ENCODE measurements around the gene BRD3OS. TPM values are rescaled to one million over a fixed set of nuclear protein-coding genes. Genes with fewer than 3 reads are reported as not detected.
"Not testable (repeated sequence)": the region's sequence is repeated elsewhere in the genome, so short reads cannot be mapped to it uniquely, and the experiment has no call there.

Gene BRD3OS
- total and polyA plus RNA-seq, 2 donors (not counting 1 experiment from before 2014, with no cell fraction given), result 12.4 to 19.4 TPM

- TF ChIP-seq CTCF (conservative IDR thresholded peaks at IDR 0.05 in 1 of 2, IDR thresholded peaks at IDR 0.05 in 1 of 2; ENCODE audit: low read depth in 1 of 2, low read length in 2 of 2), result no peak
- TF ChIP-seq EZH2 (IDR thresholded peaks at IDR 0.05; ENCODE audit: low read length, missing control alignments), result no peak
- no peak overlapping the region for H3K4me3 ChIP-seq (replicated peaks in 1 of 4; ENCODE audit: control extremely low read depth in 1 of 4, insufficient read depth in 1 of 4, low read depth in 3 of 4, low read length in 4 of 4)
- peaks cover 22% of the 10 kb centered on the region for H3K79me2 ChIP-seq (ENCODE audit: control insufficient read depth, insufficient read depth, low read length)
- H2AFZ ChIP-seq (ENCODE audit: low read length), result no peak overlapping the region
- H3K9me3 ChIP-seq (ENCODE audit: control insufficient read depth, insufficient read depth, low read depth, low read length), result no peaks in the 10 kb centered on the region
- peaks cover 15% of the 10 kb centered on the region for H3K27me3 ChIP-seq (ENCODE audit: control insufficient read depth, insufficient read depth, low read length)
- H3K27ac ChIP-seq (ENCODE audit: insufficient read depth, low read length), result no peak overlapping the region
- H3K4me1 ChIP-seq (ENCODE audit: control insufficient read depth, extremely low read depth, insufficient read depth, low read length), result peaks cover 2% of the 10 kb centered on the region
- no peak overlapping the region for H3K4me2 ChIP-seq (ENCODE audit: extremely low read depth, insufficient read depth, low read length)
- DNase-seq (ENCODE audit: low read depth in 2 of 2), result no peak
- H4K20me1 ChIP-seq (ENCODE audit: control insufficient read depth, extremely low read depth, insufficient read depth, low read length), result no peaks in the 10 kb centered on the region
- H3K36me3 ChIP-seq (ENCODE audit: control insufficient read depth, insufficient read depth, low read length), result no peaks in the 10 kb centered on the region
- no peak overlapping the region for H3K9ac ChIP-seq (ENCODE audit: insufficient read depth, low read length)
Measured at GRCh38 chr9:134069480-134070399, 44.5 kb downstream of the BRD3OS start.

- Histone ChIP-seq H3K27ac (ENCODE audit: insufficient read depth, low read length) (no peak overlapping the region), H4K20me1 (ENCODE audit: control insufficient read depth, extremely low read depth, insufficient read depth, low read length) (no peaks in the 10 kb centered on the region), H3K79me2 (ENCODE audit: control insufficient read depth, insufficient read depth, low read length) (peaks cover 10% of the 10 kb centered on the region), H3K9me3 (ENCODE audit: control insufficient read depth, insufficient read depth, low read depth, low read length) (no peaks in the 10 kb centered on the region), H3K36me3 (ENCODE audit: control insufficient read depth, insufficient read depth, low read length) (no peaks in the 10 kb centered on the region), H3K4me1 (ENCODE audit: control insufficient read depth, extremely low read depth, insufficient read depth, low read length) (no peaks in the 10 kb centered on the region), H3K4me3 (replicated peaks in 1 of 4; ENCODE audit: control extremely low read depth in 1 of 4, insufficient read depth in 1 of 4, low read depth in 3 of 4, low read length in 4 of 4) (no peak overlapping the region), H3K27me3 (ENCODE audit: control insufficient read depth, insufficient read depth, low read length) (peaks cover 15% of the 10 kb centered on the region), H3K4me2 (ENCODE audit: extremely low read depth, insufficient read depth, low read length) (no peak overlapping the region), H3K9ac (ENCODE audit: insufficient read depth, low read length) (no peak overlapping the region), H2AFZ (ENCODE audit: low read length) (no peak overlapping the region)
- DNase-seq (ENCODE audit: low read depth in 2 of 2), result no peak
- TF ChIP-seq CTCF (conservative IDR thresholded peaks at IDR 0.05 in 1 of 2, IDR thresholded peaks at IDR 0.05 in 1 of 2; ENCODE audit: low read depth in 1 of 2, low read length in 2 of 2), result no peak
- TF ChIP-seq EZH2 (IDR thresholded peaks at IDR 0.05; ENCODE audit: low read length, missing control alignments), result no peak
Measured at GRCh38 chr9:134071149-134071548, 45.9 kb downstream of the BRD3OS start.

- not testable (repeated sequence) for H2AFZ ChIP-seq (ENCODE audit: low read length); DNase-seq (ENCODE audit: low read depth in 2 of 2); H3K27ac ChIP-seq (ENCODE audit: insufficient read depth, low read length); H3K4me2 ChIP-seq (ENCODE audit: extremely low read depth, insufficient read depth, low read length); H3K9me3 ChIP-seq (ENCODE audit: control insufficient read depth, insufficient read depth, low read depth, low read length); H4K20me1 ChIP-seq (ENCODE audit: control insufficient read depth, extremely low read depth, insufficient read depth, low read length); H3K9ac ChIP-seq (ENCODE audit: insufficient read depth, low read length); H3K36me3 ChIP-seq (ENCODE audit: control insufficient read depth, insufficient read depth, low read length); H3K79me2 ChIP-seq (ENCODE audit: control insufficient read depth, insufficient read depth, low read length); H3K4me1 ChIP-seq (ENCODE audit: control insufficient read depth, extremely low read depth, insufficient read depth, low read length); H3K4me3 ChIP-seq (replicated peaks in 1 of 4; ENCODE audit: control extremely low read depth in 1 of 4, insufficient read depth in 1 of 4, low read depth in 3 of 4, low read length in 4 of 4)
- peaks cover 15% of the 10 kb centered on the region for H3K27me3 ChIP-seq (ENCODE audit: control insufficient read depth, insufficient read depth, low read length)
Measured at GRCh38 chr9:134072683-134073082, 47.4 kb downstream of the BRD3OS start.
